T-cell (primary cell): ENCODE results near the gene TMC7. TPM values are rescaled to one million over a fixed set of nuclear protein-coding genes. Genes with fewer than 3 reads are reported as not detected.

Experiments
- ATAC-seq, 4 experiments: fragments of 200-7000 bp in 3 of 4; fragments of 150-1000 bp in 1 of 4; cut with Tn5 transposase; replicated peaks in 1 of 4; 1 replicate in 3 of 4; 2 replicates in 1 of 4; pipeline ENCODE4 v1.10.0; 2021; ENCODE audit warnings: moderate library complexity in 3 of 4, mild to moderate bottlenecking in 2 of 4, moderate number of reproducible peaks in 1 of 4
- CTCF ChIA-PET, 2 donors: fragments of 300-600 bp; sonication (Branson Sonifier 250); formaldehyde crosslinking; loops; one replicate each; lab custom pipeline; 2022; ENCODE audit warnings: antibody characterized with exemption in 2 of 2; lab: Charles Lee
- POLR2A ChIA-PET, 2 donors: fragments of 300-600 bp; sonication (Branson Sonifier 250); formaldehyde crosslinking; loops; one replicate each; lab custom pipeline; 2022; ENCODE audit warnings: antibody characterized with exemption in 2 of 2; lab: Charles Lee
- DNase-seq, 35 experiments: peaks; one replicate each; pipeline versions ENCODE4 v3.0.0 to v3.0.0-alpha.2; 2013 to 2023
- H3K27ac ChIP-seq: one replicate; pipeline ENCODE4 v1.5.1; 2013; ENCODE audit warnings: low read length
- H3K27me3 ChIP-seq, 2 experiments: replicated peaks in 1 of 2; 1 replicate in 1 of 2; 2 replicates in 1 of 2; pipeline versions ENCODE4 v1.6.1 to v1.7.0; 2013; ENCODE audit warnings: low read length in 1 of 2, mixed read lengths in 1 of 2; ENCODE audit not compliant: control insufficient read depth in 2 of 2, insufficient read depth in 2 of 2; ENCODE audit errors: extremely low read depth in 1 of 2
- H3K36me3 ChIP-seq, 2 donors: 1 replicate in 1 of 2; 2 replicates in 1 of 2; pipeline versions ENCODE4 v1.6.1 to v1.7.0; 2013; ENCODE audit warnings: low read length in 1 of 2; ENCODE audit not compliant: control insufficient read depth in 2 of 2, insufficient read depth in 1 of 2; ENCODE audit errors: extremely low read depth in 1 of 2
- H3K4me1 ChIP-seq, 2 experiments: 1 replicate in 1 of 2; 2 replicates in 1 of 2; pipeline versions ENCODE4 v1.6.1 to v1.7.0; 2013; ENCODE audit warnings: low read length in 2 of 2, mixed read lengths in 1 of 2; ENCODE audit not compliant: insufficient read depth in 2 of 2, control insufficient read depth in 1 of 2; ENCODE audit errors: extremely low read depth in 1 of 2
- H3K4me3 ChIP-seq, 2 donors: 1 replicate in 1 of 2; 2 replicates in 1 of 2; pipeline versions ENCODE4 v1.5.1 to v1.7.0; 2013; ENCODE audit warnings: mild to moderate bottlenecking in 2 of 2, low read length in 1 of 2, moderate library complexity in 1 of 2; ENCODE audit not compliant: control insufficient read depth in 1 of 2; ENCODE audit errors: extremely low read depth in 1 of 2
- H3K9me3 ChIP-seq: 2 replicates; pipeline ENCODE4 v1.7.0; 2013
- H3K27ac Mint-ChIP-seq, 2 donors: one replicate each; pipeline ENCODE4 v1.8.0; 2020 to 2021; ENCODE audit warnings: mild to moderate bottlenecking in 2 of 2, mixed read lengths in 2 of 2
- H3K27me3 Mint-ChIP-seq, 2 donors: one replicate each; pipeline ENCODE4 v1.8.0; 2021 to 2022; ENCODE audit warnings: mixed read lengths in 2 of 2
- H3K36me3 Mint-ChIP-seq: one replicate; pipeline ENCODE4 v1.8.0; 2021; ENCODE audit warnings: mixed read lengths
- H3K4me1 Mint-ChIP-seq, 3 donors: one replicate each; pipeline ENCODE4 v1.8.0; 2020 to 2022; ENCODE audit warnings: mixed read lengths in 3 of 3, mild to moderate bottlenecking in 1 of 3
- H3K4me3 Mint-ChIP-seq, 3 donors: one replicate each; pipeline ENCODE4 v1.8.0; 2020 to 2022; ENCODE audit warnings: mild to moderate bottlenecking in 3 of 3, mixed read lengths in 3 of 3, moderate library complexity in 3 of 3
- H3K9me3 Mint-ChIP-seq, 3 donors: one replicate each; pipeline ENCODE4 v1.8.0; 2020 to 2022; ENCODE audit warnings: mixed read lengths in 3 of 3
- WGBS: methylation state at CpG from one replicate; pipeline ENCODE4 v1.1.5; 2013; ENCODE audit warnings: missing lambda C conversion rate; ENCODE audit not compliant: insufficient coverage; 5-methylcytosine and 5-hydroxymethylcytosine counted together
- total RNA-seq, 35 experiments: library from RNA in 6 of 35; stranded (reverse) in 6 of 35; fragments of 120-200 nt in 1 of 35; gene quantifications; one replicate each; pipeline versions ENCODE4 v1.2.1 to v1.2.4 and lab custom pipeline; 2013 to 2026

TMC7 gene
- total RNA-seq, 5 donors from 2014 or later (not counting 1 experiment from before 2014, with no cell fraction given) = 0.13 TPM; not detected in 4

DNA sequence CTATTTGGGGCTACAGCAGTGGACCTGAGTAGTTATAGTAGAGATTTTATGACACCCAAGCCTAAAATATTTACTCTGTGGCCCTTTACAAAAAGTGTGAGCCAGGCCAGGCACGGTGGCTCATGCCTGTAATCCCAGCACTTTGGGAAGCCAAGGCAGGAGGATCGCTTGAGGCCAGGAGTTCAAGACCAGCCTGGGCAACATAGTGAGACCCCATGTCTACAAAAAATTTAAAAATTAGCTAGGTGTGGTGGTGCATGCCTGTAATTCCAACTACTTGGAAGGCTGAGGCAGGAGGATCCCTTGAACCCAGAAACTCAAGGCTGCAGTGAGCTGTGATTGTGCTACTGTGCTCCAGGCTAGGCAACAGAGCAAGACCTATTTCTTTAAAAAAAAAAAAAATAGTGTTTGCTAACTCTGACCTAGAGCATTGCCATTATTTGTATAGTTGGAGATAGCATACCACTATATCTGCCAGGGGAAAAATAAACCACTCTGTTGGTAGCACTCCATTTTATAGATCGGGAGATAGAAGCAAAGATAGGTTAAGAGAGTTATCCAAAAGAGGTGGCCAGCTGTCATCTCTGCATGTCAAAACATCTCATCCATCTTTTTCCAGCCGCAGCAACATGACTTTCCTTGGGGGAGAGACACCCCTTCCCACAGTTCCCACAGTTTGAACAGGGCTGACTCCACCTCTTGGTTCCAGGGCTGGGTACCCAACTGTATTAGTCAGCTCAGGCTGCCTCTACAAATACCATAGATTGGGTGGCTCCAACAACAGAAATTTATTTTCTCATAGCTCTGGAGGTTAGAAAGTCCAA lies 127.0 kb downstream of the TMC7 start:
- Histone ChIP-seq H3K36me3 (no peaks in the 10 kb centered on the region), H3K9me3 (no peaks in the 10 kb centered on the region), H3K27me3 (peaks cover 0 to 31% of the 10 kb centered on the region in 2 experiments), H3K4me1 (peaks cover 0 to 15% of the 10 kb centered on the region in 2 experiments), H3K4me3 (no peak overlapping the region), H3K27ac (no peak overlapping the region)
- ChIA-PET CTCF (no interaction called here), POLR2A (no interaction called here)
- WGBS = 80% methylated on average over 1 of the region's 4 CpGs
- Mint-ChIP-seq H3K4me3 (no peak overlapping the region), H3K27ac (no peak overlapping the region), H3K4me1 (peaks cover 0 to 7% (median 3%) of the 10 kb centered on the region in 3 donors), H3K27me3 (peaks cover 25 to 26% of the 10 kb centered on the region in 2 donors), H3K9me3 (no peaks in the 10 kb centered on the region), H3K36me3 (no peaks in the 10 kb centered on the region)
- DNase-seq = no peak
- ATAC-seq = no peak

DNA sequence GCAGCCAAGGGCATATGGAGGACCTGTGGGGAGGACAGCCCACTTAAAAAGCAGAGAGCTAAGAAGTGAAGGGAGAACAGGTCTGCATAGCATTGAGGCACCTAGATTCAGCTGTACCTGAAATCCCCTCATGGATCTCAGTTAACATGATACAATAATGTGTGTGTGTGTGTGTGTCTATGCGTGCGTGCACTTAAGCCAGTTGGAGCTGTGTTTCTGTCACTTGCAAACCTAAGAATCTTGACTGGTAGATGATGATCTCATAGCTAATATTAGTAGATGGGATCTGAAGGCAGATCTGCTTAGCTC lies 128.3 kb downstream of the TMC7 start:
- peaks cover 0 to 34% of the 10 kb centered on the region in 2 experiments for H3K27me3 ChIP-seq
- H3K9me3 ChIP-seq = no peaks in the 10 kb centered on the region
- H3K9me3 Mint-ChIP-seq = no peaks in the 10 kb centered on the region
- no peaks in the 10 kb centered on the region for H3K36me3 ChIP-seq
- POLR2A ChIA-PET = no interaction called here
- H3K4me3 ChIP-seq = no peak overlapping the region
- H3K27me3 Mint-ChIP-seq = peaks cover 25 to 30% of the 10 kb centered on the region in 2 donors
- H3K36me3 Mint-ChIP-seq = no peaks in the 10 kb centered on the region
- no peak overlapping the region for H3K27ac ChIP-seq
- peaks cover 0 to 17% of the 10 kb centered on the region in 2 experiments for H3K4me1 ChIP-seq
- peaks cover 0 to 8% (median 3%) of the 10 kb centered on the region in 3 donors for H3K4me1 Mint-ChIP-seq
- no peak for ATAC-seq
- no peak overlapping the region for H3K27ac Mint-ChIP-seq
- CTCF ChIA-PET = interaction anchor here in 1 of 2 donors (0.6 kb wide), 1 partner anchor 666 kb away, joined by 3 read pairs; no protein-coding TSS in a partner anchor
- no peak overlapping the region for H3K4me3 Mint-ChIP-seq
- WGBS = 100% methylated on average over 2 of the region's 2 CpGs
- DNase-seq = no peak

Other genes starting within 250 kb of the TMC7 start
- 1,000 to 10,000 TPM; 2,862 to 3,462 (median 2,982) TPM for gene RPS15A, start 193.6 kb upstream of the TMC7 start, total RNA-seq
- gene ARL6IP1, start 182.4 kb upstream of the TMC7 start, total RNA-seq = 100 to 1,000 TPM in 2 of 5 donors, 10 to 100 TPM in 3; 78.8 to 122 (median 89.5) TPM
- gene SMG1, start 57.5 kb upstream of the TMC7 start, total RNA-seq = 100 to 1,000 TPM; 134 to 173 (median 166) TPM
- 10 to 100 TPM; 11.1 to 15.4 (median 14.9) TPM for gene COQ7, start 83.7 kb downstream of the TMC7 start, total RNA-seq
- gene ITPRIPL2, start 130.0 kb downstream of the TMC7 start, total RNA-seq = 1 to 10 TPM in 4 of 5 donors, under 1 TPM in 1; 0.53 to 2.7 (median 1.7) TPM
- 1 to 10 TPM in 1 of 5 donors, under 1 TPM in 2, not detected in 2; 0.23 to 1.4 (median 0.38) TPM for gene SYT17, start 184.3 kb downstream of the TMC7 start, total RNA-seq